ENCODE results near the gene COBL. TPM values are rescaled to one million over a fixed set of nuclear protein-coding genes. Genes with fewer than 3 reads are reported as not detected.
A peak's percentile ranks its signal among the peaks of the same experiment; 100 is the strongest.

Gene COBL
- total RNA-seq, 1 experiment from 2014 or later: 52.3 TPM

DNA sequence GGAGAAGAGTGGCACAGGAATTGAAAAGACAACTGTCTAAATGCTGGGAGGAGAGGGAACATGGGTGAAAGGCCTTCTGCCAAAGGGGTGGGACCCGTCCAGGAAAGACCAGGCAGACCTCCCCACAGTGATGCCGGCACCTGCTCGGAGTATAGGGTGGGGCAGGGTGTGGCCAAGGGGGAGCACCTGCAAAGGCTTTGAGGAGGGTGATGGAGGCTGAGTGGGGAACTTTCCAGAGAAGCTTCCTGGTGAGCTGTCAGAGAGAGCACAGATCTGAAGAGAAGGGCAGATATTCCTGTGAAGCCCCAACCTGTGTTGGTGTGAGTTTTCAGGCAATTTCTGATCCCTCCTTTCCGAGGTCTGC, 270.5 kb downstream of the COBL start:
- Histone ChIP-seq H4K91ac (ENCODE audit: insufficient read length, low read depth, low read length) (no peak overlapping the region), H2BK120ac (ENCODE audit: low read depth, low read length, poor library complexity, severe bottlenecking) (no peak overlapping the region), H2AFZ (ENCODE audit: low read length) (no peak overlapping the region), H3K23ac (ENCODE audit: insufficient read length, low read depth, low read length) (no peak overlapping the region), H3T11ph (ENCODE audit: low read length) (no peak overlapping the region), H4K8ac (replicated peaks; ENCODE audit: insufficient read length, low read depth, low read length) (no peak overlapping the region), H3K18ac (ENCODE audit: insufficient read length, low read depth, low read length) (no peak overlapping the region), H3K23me2 (ENCODE audit: insufficient read length, low read depth, low read length, poor library complexity, severe bottlenecking) (no peaks in the 10 kb centered on the region), H3K4ac (ENCODE audit: low read depth, low read length) (no peak overlapping the region), H2BK5ac (ENCODE audit: insufficient read length, low read length) (no peak overlapping the region), H3K9ac (ENCODE audit: extremely low read depth, insufficient read length, low read length) (no peak overlapping the region), H2BK15ac (ENCODE audit: low read depth, low read length) (no peak overlapping the region), H3K14ac (ENCODE audit: insufficient read depth, low read length) (no peak overlapping the region), H4K5ac (ENCODE audit: insufficient read length, low read depth, low read length) (no peak overlapping the region), H3K27me3 (ENCODE audit: insufficient read depth, low read length) (no peaks in the 10 kb centered on the region), H2BK20ac (ENCODE audit: low read depth, low read length, poor library complexity, severe bottlenecking) (no peak overlapping the region), H2BK12ac (ENCODE audit: insufficient read length, low read depth, low read length) (no peak overlapping the region), H3K79me2 (ENCODE audit: insufficient read depth, low read length) (no peaks in the 10 kb centered on the region), H3K27ac (ENCODE audit: insufficient read length, low read depth, low read length) (no peak overlapping the region), H3K79me1 (ENCODE audit: insufficient read depth, low read depth, low read length, poor library complexity, severe bottlenecking) (no peaks in the 10 kb centered on the region), H3K9me3 (ENCODE audit: control insufficient read depth, low read depth, low read length) (peaks cover 12% of the 10 kb centered on the region), H3K4me1 (ENCODE audit: insufficient read depth, low read length) (no peaks in the 10 kb centered on the region), H4K20me1 (ENCODE audit: control insufficient read depth, insufficient read depth, insufficient read length) (no peaks in the 10 kb centered on the region), H3K56ac (ENCODE audit: insufficient read length, low read depth, low read length) (no peak overlapping the region), H3K4me2 (ENCODE audit: insufficient read depth, insufficient read length, low read length) (no peak overlapping the region), H2AK5ac (ENCODE audit: insufficient read length, low read length) (no peak overlapping the region)
- DNase-seq: no peak
- Mint-ChIP-seq H3K27ac (0 out of 7 replicates have a peak overlapping the region, but pooled peaks of 1 of the 3 experiments have one; percentile 55), H3K4me1 (no peaks in the 10 kb centered on the region), H3K36me3 (ENCODE audit: insufficient read depth in 1 of 3, low read depth in 3 of 3) (peaks cover 11 to 13% (median 12%) of the 10 kb centered on the region in 3 experiments), H3K9me3 (peaks cover 6 to 11% of the 10 kb centered on the region in 2 experiments; a peak in 4 of 5 replicates), H3K4me3 (no peak overlapping the region), H3K27me3 (ENCODE audit: low read depth) (no peaks in the 10 kb centered on the region)
- WGBS (ENCODE audit: extremely low coverage, insufficient read length, low lambda C conversion rate): no CpG with 5 or more reads among the region's 4 CpGs
- TF ChIP-seq, protein P1, sequence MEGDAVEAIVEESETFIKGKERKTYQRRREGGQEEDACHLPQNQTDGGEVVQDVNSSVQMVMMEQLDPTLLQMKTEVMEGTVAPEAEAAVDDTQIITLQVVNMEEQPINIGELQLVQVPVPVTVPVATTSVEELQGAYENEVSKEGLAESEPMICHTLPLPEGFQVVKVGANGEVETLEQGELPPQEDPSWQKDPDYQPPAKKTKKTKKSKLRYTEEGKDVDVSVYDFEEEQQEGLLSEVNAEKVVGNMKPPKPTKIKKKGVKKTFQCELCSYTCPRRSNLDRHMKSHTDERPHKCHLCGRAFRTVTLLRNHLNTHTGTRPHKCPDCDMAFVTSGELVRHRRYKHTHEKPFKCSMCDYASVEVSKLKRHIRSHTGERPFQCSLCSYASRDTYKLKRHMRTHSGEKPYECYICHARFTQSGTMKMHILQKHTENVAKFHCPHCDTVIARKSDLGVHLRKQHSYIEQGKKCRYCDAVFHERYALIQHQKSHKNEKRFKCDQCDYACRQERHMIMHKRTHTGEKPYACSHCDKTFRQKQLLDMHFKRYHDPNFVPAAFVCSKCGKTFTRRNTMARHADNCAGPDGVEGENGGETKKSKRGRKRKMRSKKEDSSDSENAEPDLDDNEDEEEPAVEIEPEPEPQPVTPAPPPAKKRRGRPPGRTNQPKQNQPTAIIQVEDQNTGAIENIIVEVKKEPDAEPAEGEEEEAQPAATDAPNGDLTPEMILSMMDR (conservative IDR thresholded peaks at IDR 0.05): no peak

Data from H9 (cell line).